Fibroblast of villous mesenchyme (primary cell): ENCODE measurements around the gene HAP1. TPM values are rescaled to one million over a fixed set of nuclear protein-coding genes. Genes with fewer than 3 reads are reported as not detected.
"Not testable (repeated sequence)": the region's sequence is repeated elsewhere in the genome, so short reads cannot be mapped to it uniquely, and the experiment has no call there.

Experiments used
- DNase-seq: peaks from one replicate; pipeline ENCODE4 v3.0.0-alpha.2; 2010; ENCODE audit warnings: low read depth
- H3K4me3 ChIP-seq: 2 replicates; pipeline ENCODE4 v1.5.1; 2011; ENCODE audit warnings: low read depth, mild to moderate bottlenecking, low read length
- CTCF ChIP-seq: IDR thresholded peaks from 2 replicates; pipeline ENCODE4 v1.5.1; 2012; ENCODE audit warnings: low read depth, mild to moderate bottlenecking, low read length; ENCODE audit not compliant: insufficient read depth
- total RNA-seq: library from RNA; depleted of rRNA; stranded (reverse); fragments of >200 nt; gene quantifications from 2 replicates; pipeline ENCODE4 v1.2.3, GENCODE V29; 2012

HAP1 gene
- total RNA-seq, 1 donor = under 0.01 TPM

DNA sequence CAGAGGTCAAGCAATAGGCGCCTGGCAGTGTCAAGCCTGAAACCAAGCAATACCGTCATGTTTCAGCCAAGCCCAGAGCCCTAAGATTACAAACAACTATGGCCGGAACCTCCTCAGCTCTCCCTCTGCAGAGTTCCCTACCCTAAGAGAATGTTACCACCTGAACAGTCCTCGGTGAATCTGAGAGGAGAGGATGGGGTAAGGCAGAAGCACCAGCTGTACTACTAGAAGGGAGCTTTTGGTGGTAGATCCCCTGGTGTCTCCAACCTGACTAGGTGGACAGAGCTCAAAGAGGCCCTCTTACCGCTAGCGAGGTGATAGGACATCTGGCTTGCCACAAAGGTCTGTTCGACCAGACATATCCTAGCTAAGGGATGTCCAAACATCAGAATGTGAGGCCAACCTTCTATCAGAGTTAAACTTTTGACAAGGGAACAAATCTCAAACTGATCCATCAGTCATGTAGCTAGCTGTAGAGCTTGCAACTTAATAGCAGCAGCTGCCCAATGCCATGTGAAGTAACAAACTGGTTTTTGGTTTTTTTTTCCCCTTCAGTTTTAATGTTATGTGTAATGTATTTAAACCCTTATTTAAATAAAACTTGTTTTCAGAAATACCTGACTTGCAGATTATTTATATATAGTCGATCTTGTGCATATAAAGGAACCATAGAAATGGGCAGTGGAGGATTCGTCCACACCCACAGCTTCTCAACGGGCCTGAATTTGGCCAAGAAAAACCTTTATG, 43.2 kb downstream of the HAP1 start:
- TF ChIP-seq CTCF = no peak
- H3K4me3 ChIP-seq = peak overlapping the region; percentile 97
- DNase-seq = no peak

DNA sequence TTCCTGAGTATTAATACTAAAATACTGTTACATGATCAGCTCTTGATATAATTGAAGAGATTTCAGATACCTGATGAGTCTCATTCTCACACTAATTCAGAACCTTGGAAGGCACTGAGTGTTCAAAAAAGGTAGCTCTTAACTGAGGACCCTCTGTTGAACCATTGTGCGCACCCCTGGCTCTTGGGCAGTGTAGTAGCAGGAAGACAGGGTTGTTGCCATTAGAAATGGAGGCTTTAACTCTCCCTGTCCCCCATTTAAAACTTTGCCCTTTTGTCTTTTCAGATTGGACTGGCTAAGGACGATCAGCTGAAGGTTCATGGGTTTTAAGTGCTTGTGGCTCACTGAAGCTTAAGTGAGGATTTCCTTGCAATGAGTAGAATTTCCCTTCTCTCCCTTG, 43.9 kb downstream of the HAP1 start:
- H3K4me3 ChIP-seq = peak overlapping the region; percentile 97
- no peak for DNase-seq
- TF ChIP-seq CTCF = no peak

DNA sequence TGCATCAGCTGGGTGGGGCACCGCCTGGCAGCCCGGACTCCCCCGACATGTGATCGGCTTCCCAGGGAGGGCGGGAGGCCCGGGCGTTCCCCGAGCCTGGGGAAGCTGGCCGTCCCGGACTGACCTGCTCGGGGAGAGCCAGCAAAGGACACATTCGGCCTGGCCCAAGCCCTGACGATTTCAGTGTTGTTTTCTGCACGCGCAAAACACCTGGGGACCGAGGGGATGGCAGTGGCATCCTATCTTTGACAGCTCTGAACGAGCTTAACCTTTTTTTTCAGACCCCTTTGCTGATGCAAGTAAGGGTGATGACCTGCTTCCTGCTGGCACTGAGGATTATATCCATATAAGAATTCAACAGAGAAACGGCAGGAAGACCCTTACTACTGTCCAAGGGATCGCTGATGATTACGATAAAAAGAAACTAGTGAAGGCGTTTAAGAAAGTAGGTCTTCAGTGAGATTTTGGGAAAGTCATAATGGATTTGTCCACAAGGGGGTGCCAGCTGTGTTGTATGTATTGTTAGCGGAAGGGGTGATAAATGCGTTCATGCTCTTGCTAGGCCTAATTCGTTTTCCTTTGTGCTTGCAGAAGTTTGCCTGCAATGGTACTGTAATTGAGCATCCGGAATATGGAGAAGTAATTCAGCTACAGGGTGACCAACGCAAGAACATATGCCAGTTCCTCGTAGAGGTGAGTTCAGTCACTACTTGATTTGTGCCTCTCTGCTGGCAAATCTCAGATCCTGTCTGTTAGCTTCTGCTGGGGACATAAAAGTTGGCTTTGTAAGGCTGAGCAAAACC, 44.7 kb downstream of the HAP1 start:
- DNase-seq = peak; percentile 72

GRCh38 chr17:41688641-41689496, 45.6 kb downstream of the HAP1 start, which contains the start of gene EIF1:
Gene EIF1 (plus strand): TSS chr17:41688885. CDS start chr17:41689039, 154 bp downstream.
- DNase-seq = peak; percentile 100
- TF ChIP-seq CTCF = no peak
- peak within 1 kb of the TSS; percentile 97 for H3K4me3 ChIP-seq

More for the DNA sequence above, 44.7 kb downstream of the HAP1 start:
- TF ChIP-seq CTCF = peak; percentile 71
- H3K4me3 ChIP-seq = peak overlapping the region; percentile 97

DNA sequence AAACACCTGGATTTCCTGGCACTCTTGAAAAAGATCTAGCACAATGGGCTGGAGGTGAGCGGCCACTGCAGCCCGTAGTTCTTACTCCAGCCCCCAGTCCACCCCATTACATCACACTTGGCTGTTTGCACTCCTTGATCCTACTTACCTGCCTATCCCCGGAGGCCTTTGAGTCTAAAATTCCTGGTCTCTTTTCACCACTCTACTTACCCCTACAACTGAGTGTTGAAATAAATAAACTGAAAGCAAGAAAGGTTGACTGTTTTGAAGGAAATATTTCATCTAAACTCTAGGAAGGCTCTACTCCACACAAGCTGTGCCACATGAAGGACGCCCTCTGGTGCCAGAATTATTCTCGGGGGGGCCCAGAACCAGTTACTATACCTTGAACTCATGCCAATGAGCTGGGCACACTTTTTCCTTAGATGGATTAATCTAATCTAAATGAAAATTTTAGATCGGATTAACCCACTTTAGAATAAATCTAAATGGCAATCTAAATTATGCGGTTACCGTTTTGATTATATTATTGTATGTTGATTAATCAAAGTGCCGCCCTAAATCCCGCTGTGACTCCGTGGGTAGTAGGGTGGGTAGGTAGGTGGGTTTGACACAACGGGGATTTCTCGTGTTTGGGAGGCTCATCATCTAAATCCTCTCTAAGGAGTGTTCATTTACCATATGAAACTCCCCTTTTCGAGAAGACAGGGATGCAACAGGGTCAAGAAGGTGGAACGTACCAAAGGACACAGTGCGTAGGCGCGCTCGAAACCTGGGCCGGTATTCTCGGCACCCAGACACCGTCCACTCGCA, 46.4 kb downstream of the HAP1 start:
- DNase-seq = peak; percentile 16
- TF ChIP-seq CTCF = no peak
- peak overlapping the region; percentile 84 for H3K4me3 ChIP-seq

DNA sequence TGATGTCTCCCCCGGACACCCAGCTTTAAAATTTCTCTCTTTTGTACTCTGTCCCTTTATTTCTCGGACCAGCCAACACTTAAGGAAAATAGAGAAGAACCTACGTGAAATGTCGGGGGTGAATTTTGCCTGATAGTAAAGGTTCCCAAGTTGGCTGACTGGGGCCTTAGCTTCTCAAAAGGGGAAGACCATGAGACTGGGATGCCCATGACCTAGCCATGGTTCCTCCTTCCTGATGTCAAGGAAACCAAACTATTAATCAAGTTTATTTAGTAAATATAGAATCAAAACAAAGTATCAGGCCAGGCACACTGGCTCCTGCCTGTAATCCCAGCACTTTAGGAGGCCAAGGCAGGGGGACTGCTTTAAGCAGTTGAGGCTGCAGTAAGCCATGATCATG, 48.2 kb downstream of the HAP1 start:
- TF ChIP-seq CTCF = no peak
- no peak overlapping the region for H3K4me3 ChIP-seq
- DNase-seq = no peak

DNA sequence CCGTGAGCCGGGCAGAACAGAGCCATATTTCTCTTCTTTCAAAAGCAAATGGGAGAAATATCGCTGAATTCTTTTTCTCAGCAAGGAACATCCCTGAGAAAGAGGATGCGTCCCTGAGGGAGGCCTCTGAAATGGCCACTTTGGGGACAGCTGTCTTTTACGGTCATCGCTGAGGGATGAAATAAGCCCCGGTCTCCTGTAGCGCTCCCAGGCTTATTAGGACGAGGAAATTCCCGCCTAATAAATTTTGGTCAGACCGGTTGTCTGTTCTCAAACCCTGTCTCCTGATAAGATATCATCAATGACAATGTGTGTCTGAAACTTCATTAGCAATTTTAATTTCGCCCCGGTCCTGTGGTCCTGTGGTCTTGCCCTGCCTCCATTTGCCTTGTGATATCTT, 48.7 kb downstream of the HAP1 start:
- H3K4me3 ChIP-seq, DNase-seq: not testable (repeated sequence)
